Kidney epithelial cell (primary cell): ENCODE data around the gene REG4. TPM values are rescaled to one million over a fixed set of nuclear protein-coding genes. Genes with fewer than 3 reads are reported as not detected.

Source experiments
- DNase-seq: peaks from one replicate; pipeline ENCODE4 v3.0.0-alpha.2; 2010; ENCODE audit warnings: low read depth
- H3K27me3 ChIP-seq: 2 replicates; pipeline ENCODE4 v1.6.0; 2011; ENCODE audit warnings: low read length; ENCODE audit not compliant: control insufficient read depth, insufficient read depth
- H3K36me3 ChIP-seq: 2 replicates; pipeline ENCODE4 v1.5.1; 2011; ENCODE audit warnings: low read length; ENCODE audit not compliant: control insufficient read depth, insufficient read depth
- H3K4me3 ChIP-seq: 2 replicates; pipeline ENCODE4 v1.5.1; 2011; ENCODE audit warnings: low read depth, mild to moderate bottlenecking, control low read depth, low read length
- CTCF ChIP-seq: IDR thresholded peaks from 2 replicates; pipeline ENCODE4 v1.5.1; 2011; ENCODE audit warnings: mild to moderate bottlenecking, moderate library complexity, low read length, control low read depth, inconsistent platforms; ENCODE audit not compliant: insufficient read depth, poor library complexity, severe bottlenecking
- total RNA-seq: library from RNA; depleted of rRNA; stranded (reverse); fragments of >200 nt; gene quantifications from 2 replicates; pipeline ENCODE4 v1.2.3, GENCODE V29; 2015

REG4 gene
- total RNA-seq, 1 donor from 2014 or later: not detected

GRCh38 chr1:119773711-119774241 is 37.5 kb downstream of the REG4 start:
- H3K36me3 ChIP-seq: no peaks in the 10 kb centered on the region
- TF ChIP-seq CTCF: no peak

DNA sequence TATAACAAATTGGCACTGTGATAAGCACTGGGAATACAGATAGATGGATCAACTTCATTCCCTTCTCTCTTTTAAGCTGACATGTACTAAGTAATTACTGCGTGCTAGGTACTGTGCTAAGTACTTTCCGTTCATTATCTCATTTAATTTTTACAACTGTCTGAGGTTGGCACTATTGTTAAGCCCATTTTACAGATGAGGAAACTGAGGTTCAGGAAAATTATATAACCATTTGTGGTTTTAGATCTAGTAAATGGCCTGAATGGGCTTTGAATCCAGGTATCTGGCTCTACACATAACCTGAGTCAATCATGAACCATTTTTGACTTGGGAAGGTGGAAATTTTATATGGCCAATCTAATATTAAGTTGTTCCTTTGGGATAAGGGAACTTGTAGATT is 39.0 kb downstream of the REG4 start:
- no peak for DNase-seq
- no peaks in the 10 kb centered on the region for H3K27me3 ChIP-seq
- H3K4me3 ChIP-seq: no peak overlapping the region
- no peak for TF ChIP-seq CTCF
- H3K36me3 ChIP-seq: no peaks in the 10 kb centered on the region

More at GRCh38 chr1:119773711-119774241, 37.5 kb downstream of the REG4 start:
- Histone ChIP-seq H3K4me3 (no peak overlapping the region), H3K27me3 (no peaks in the 10 kb centered on the region)
- DNase-seq: no peak

DNA sequence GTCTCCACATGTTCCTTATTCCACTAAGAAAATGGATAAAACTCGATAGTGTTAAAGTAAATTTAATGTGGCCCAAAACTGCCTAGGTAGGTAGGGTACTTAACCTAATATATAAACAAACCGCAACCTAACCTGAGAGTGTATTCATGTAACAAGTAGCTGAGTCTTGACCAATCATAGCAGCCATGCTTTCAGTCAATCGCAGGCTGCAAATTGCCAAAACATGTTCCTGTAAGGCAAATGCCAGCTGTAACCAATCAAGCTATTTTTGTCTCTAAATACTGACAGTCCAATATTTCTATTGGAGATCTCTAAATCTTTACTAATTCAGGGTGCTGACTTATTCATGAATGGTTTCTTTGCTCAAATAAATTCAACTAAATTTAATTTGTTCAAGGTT is 39.5 kb downstream of the REG4 start:
- no peak for TF ChIP-seq CTCF
- Histone ChIP-seq H3K36me3 (no peaks in the 10 kb centered on the region), H3K4me3 (no peak overlapping the region), H3K27me3 (no peaks in the 10 kb centered on the region)
- DNase-seq: no peak

- no peak for DNase-seq
- no peak for TF ChIP-seq CTCF
- Histone ChIP-seq H3K4me3 (no peak overlapping the region), H3K27me3 (no peaks in the 10 kb centered on the region), H3K36me3 (no peaks in the 10 kb centered on the region)
These were observed 40.2 kb downstream of the REG4 start for GRCh38 chr1:119771016-119771415.

GRCh38 chr1:119768778-119769177 is 42.5 kb downstream of the REG4 start, which contains the start of gene HMGCS2:
Gene HMGCS2, minus strand, starts transcription at chr1:119768905. Its CDS starts 61 bp downstream, at chr1:119768844.
- no peak for TF ChIP-seq CTCF
- Histone ChIP-seq H3K4me3 (no peak within 1 kb of the TSS), H3K36me3 (no peaks in the 10 kb centered on the region), H3K27me3 (no peaks in the 10 kb centered on the region)
- DNase-seq: no peak

DNA sequence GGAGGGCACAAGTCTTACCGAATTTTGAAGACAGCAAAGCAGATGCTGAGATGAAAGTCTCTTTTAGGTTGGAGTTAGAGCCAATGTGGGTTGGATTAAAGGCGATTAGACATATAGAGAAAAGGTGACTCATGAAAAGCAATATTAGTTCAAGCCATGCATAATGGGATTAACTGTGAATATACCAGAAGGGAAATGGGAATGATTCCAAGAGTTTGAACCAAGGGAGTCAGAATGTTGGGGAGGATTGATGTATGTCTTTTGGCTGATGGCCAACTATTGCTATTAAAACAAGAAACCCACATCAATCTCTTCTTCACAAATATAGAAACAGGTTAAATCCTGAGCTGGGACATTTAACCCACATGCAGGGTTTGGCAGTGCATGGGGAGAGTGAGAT is 43.8 kb downstream of the REG4 start:
- DNase-seq: no peak
- no peaks in the 10 kb centered on the region for H3K36me3 ChIP-seq
- no peak overlapping the region for H3K4me3 ChIP-seq

More for the DNA sequence above, 43.8 kb downstream of the REG4 start:
- no peaks in the 10 kb centered on the region for H3K27me3 ChIP-seq
- TF ChIP-seq CTCF: no peak
